Measurements from ENCODE around the gene PCNT.

PCNT gene

DNA sequence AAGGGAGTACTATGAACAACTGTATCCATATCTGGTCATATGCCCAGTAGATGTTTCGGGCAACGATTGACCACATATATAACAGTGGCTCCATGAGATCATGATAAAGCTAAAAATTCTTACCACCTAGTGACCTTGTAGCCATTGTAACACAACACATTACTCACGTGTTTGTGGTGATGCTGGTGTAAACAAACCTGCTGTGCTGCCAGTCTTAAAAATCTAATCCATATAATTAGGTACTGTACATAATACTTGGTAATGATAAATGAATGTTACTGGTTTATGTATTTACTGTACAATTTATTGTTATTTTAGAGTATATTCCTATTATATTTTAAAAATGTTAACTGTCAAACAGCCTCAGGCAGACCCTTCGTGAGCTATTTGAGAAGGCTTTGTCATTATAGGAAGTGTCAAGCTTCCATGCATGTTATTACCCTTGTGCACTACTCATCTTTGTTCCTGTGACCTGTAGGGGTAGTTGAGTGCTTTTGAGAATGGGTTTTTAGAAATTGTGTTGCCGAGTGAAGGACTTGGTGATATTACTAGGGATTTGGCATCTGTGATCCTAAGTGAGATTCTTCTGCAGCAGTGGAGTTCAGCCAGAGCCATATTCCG lies 158.4 kb downstream of the PCNT start:
- DNase-seq (ENCODE audit: low read depth) = no peak

DNA sequence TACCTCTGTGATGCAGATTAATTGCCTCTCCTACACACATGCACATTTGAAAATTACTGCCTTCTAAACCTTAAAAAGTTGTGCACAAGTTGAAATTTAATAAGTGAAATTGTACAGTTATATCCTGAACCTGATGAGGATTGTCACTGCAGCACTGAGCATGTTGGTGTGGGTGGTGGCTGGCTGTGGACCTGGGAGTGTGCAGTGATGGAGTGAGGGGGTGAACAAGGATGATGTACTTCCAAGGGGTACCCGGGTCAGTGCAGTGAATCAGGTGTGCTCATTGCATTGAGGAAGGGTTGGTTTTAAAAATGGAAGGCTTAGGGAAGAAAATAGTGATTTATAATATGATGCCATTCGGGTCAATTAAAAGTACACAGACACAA lies 158.9 kb downstream of the PCNT start:
- no peak for DNase-seq (ENCODE audit: low read depth)

DNA sequence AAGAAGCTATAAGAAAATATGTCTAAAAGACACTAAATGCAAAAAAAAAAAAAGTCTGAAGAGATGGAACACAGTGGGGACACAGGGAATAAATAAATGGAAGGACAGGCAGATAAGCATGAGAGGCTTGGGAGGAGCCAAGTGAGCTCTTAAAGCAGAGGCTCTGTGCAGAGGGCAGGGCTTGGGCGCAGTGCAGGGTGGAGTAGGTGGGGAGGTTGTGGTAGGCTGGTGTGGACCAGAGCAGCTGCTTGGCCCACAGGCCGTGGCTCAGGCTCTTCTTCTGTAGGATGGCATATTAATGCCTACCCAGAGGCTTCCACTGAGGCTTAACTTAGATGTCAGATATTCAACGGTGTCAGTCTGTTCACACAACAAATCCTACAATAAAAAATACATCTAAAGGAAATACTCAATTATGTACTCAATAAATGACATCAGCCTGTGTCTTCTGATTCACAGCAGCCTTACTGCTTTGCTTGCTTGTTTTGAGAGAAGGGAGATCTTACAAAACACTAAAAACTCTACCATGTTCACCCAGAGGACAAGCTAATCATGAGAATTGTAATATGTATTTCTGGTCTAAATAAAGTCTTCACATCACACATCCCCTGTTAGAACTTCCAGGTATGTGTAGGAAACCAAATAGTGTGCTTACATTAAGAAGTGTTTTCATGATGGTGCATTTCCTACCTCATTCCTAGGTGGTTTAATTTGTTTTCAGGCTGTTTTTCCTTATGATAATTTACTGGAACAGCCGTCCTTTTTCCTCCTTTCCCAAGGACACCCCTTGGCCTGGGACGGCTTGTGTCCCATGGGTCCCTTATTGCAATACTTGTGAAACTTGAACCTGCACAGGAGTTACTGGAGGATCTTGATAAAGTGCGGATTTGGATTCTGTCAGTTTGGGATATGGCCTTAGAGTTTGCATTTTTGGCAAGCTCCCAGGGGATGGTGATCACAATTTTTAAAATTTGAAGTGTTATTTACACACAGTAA lies 159.6 kb downstream of the PCNT start:
- no peak for DNase-seq (ENCODE audit: low read depth)

DNA sequence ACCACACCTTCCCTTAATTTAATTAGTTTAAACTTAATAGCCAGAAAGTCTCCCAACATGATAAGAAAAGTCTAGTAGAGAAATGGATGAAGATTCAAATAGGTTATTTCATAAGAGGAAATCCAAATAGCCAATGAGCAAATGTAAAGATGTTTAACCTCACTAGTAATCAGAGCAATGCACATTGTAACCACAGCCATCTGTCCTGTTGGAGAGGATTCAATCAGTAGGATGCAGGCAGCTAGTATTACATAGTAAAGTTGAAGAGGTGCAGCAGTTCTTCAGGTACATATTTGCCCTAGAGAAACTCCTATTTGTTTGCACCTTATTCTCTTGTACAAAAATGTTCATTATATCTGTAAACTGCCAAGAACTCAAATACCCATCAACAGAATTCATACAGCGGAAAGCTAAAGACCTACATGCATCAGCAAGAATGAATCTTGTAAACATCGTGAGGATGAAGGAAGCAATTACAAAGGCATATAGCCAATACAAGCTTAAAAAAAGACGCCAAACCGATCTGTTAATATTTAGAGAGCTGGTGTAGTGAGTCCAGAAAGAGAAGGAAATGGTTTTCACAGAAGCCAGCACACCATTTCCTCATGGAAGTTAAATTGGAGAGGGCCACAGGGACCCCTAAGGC lies 162.6 kb downstream of the PCNT start:
- no peak for DNase-seq (ENCODE audit: low read depth)

DNA sequence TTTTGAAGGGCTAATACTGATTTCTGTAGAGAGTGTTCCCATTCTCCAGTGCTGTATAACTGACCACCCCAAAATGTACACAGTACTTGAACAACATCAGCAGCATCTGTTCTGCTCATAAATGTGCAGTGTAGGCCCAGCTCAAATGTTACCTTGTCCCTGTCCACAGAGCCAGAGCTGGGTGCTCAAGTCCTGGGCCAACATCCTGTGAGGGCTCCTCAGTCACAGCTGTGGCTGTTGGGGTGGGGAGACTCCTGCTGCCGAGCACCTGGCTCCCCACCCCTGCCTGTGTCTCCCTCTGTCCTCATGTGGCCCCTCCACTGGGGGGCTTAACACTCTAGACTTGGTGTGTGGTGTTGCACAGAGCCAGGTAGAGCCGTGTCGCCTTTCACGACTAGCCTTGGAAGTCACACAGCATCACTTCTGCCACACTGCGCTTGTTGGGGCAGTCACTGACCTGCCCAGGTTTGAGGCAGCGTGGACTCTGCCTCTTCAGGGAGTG lies 165.3 kb downstream of the PCNT start:
- DNase-seq (ENCODE audit: low read depth) = no peak

DNA sequence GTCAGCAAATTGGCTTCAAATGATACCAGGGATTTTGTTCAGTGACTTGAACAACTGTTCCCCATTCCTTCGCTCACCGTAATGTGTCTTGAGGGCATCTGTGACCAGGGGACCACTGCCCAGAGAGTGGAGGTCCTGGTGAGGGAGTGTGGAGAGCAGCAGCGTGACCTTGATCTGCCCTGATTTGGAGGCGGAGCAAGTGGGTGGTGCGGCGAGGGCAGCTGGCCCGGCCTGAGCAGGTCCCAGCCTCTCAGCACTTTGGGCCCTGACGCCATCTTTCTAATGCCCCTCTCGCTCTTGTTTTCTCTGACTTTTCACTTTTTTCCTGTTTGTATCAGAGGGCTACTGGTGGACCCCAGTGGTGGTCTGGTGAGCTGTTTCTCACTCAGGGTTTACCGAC lies 165.8 kb downstream of the PCNT start:
- DNase-seq (ENCODE audit: low read depth) = no peak

GRCh38 chr21:46491553-46491952 lies 167.6 kb downstream of the PCNT start:
- DNase-seq (ENCODE audit: low read depth) = no peak

GRCh38 chr21:46492851-46493250 lies 168.9 kb downstream of the PCNT start:
- no peak for DNase-seq (ENCODE audit: low read depth)

DNA sequence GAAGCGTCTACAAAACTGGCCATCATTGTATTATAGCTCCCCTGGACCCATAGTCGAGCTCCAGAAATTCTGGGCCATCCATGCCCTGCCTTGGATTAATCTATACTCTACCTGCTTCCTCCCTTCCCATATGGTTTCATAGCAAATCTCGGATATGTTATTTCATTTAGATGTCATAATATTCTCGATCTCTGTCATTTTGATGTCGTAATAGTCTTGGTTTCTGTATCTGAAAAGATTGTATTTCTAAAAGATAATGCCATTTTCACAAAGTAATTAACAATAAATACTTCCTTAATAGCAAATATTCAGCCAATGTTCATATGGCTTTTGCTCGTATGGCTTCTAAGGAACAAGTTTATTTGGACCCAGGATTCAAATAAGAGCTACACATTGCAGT lies 169.9 kb downstream of the PCNT start:
- no peak for DNase-seq (ENCODE audit: low read depth)
